Measurements from ENCODE around the gene GALT. TPM values are rescaled to one million over a fixed set of nuclear protein-coding genes. Genes with fewer than 3 reads are reported as not detected.
"Not testable (repeated sequence)": the region's sequence is repeated elsewhere in the genome, so short reads cannot be mapped to it uniquely, and the experiment has no call there.

GALT gene
- polyA plus RNA-seq, 3 donors from 2014 or later: 43.7 to 61.2 (median 47.3) TPM

- Mint-ChIP-seq H3K4me1 (peaks cover 35 to 48% of the 10 kb centered on the region in 2 donors), H3K9me3 (no peaks in the 10 kb centered on the region), H3K27me3 (ENCODE audit: low read depth in 3 of 3) (peaks cover 6 to 29% (median 20%) of the 10 kb centered on the region in 3 donors), H3K36me3 (peaks cover 4 to 8% (median 5%) of the 10 kb centered on the region in 3 donors), H3K27ac (no peak overlapping the region), H3K4me3 (no peak overlapping the region)
- DNase-seq: no peak
Observed at GRCh38 chr9:34633166-34633565, 13.3 kb upstream of the GALT start.

- Mint-ChIP-seq H3K27ac (peak overlapping the region in 3 of 6 donors; percentile 17 to 37 (median 34)), H3K36me3 (peaks cover 0 to 3% (median 0%) of the 10 kb centered on the region in 3 donors), H3K4me1 (peaks cover 37 to 49% of the 10 kb centered on the region in 2 donors), H3K9me3 (no peaks in the 10 kb centered on the region), H3K27me3 (ENCODE audit: low read depth in 3 of 3) (peaks cover 1 to 26% (median 14%) of the 10 kb centered on the region in 3 donors), H3K4me3 (peak overlapping the region in 3 of 5 donors; percentile 6 to 40 (median 29))
- peak; percentile 73 to 77 (median 73) for DNase-seq
Observed at GRCh38 chr9:34633851-34634550, 12.5 kb upstream of the GALT start.

GRCh38 chr9:34634551-34635248 lies 11.8 kb upstream of the GALT start:
- no peak overlapping the region for H3K27ac Mint-ChIP-seq
- H3K4me1 Mint-ChIP-seq: peaks cover 32 to 44% of the 10 kb centered on the region in 2 donors
- H3K9me3 Mint-ChIP-seq: no peaks in the 10 kb centered on the region
- peak overlapping the region in 1 of 5 donors; percentile 18 for H3K4me3 Mint-ChIP-seq
- peaks cover 0 to 3% (median 0%) of the 10 kb centered on the region in 3 donors for H3K36me3 Mint-ChIP-seq
- DNase-seq: no peak
- peaks cover 1 to 19% (median 10%) of the 10 kb centered on the region in 3 donors for H3K27me3 Mint-ChIP-seq (ENCODE audit: low read depth in 3 of 3)

DNA sequence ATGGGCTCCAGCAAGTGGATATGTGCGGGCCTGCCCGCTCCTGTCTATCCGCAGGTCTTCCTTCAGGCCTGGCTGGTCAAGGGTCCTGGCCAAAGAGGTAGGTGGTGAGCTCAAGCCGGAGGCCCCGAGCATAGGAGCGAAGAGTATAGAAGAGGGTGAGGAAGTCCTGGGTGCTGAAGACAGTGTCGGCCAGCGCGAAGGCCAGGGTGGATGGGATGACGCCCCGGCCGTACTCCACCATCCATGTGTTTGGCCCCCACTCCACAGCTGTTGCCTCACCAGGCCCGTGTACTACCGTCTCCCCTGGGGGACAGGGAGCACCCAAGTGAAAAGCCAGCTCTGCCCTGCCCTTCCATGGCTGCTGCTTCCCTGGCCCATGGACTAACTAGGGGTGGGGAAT lies 10.9 kb upstream of the GALT start:
- Mint-ChIP-seq H3K27ac (no peak overlapping the region), H3K4me1 (peaks cover 32 to 44% of the 10 kb centered on the region in 2 donors), H3K36me3 (peaks cover 0 to 3% (median 0%) of the 10 kb centered on the region in 3 donors), H3K4me3 (peak overlapping the region in 4 of 5 donors; percentile 26 to 53 (median 37)), H3K27me3 (ENCODE audit: low read depth in 3 of 3) (peaks cover 0 to 12% (median 3%) of the 10 kb centered on the region in 3 donors), H3K9me3 (no peaks in the 10 kb centered on the region)
- DNase-seq: no peak

DNA sequence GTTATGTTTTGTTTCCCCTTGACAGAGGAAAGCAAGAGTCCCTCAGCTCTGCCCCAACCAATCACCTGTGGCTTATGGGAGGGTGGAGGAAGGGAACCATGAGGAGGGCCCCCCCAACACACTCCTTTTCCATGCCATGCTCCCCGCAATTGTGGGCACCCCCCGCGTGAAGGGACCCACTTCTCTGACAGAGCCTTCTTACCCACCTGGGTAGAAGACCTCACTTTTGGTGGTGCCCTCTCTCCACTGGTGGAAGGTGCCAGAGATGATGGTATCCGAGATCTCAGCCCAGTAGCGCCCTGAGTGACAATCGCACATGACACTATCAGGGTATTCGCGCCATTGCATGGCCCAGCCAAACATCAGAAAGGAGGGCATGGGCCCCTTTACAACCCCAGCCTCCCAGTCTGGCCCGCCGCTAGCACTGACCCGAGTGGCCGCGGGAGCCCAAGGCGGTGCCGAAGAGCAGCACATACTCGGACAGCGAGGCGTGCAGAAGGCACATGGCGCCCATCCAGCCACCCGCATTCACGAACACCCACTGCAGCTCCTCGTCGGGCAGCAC lies 9.6 kb upstream of the GALT start:
- Mint-ChIP-seq H3K4me3 (peak overlapping the region; percentile 87 to 91 (median 89)), H3K9me3 (no peaks in the 10 kb centered on the region), H3K4me1 (peaks cover 32 to 44% of the 10 kb centered on the region in 2 donors), H3K36me3 (peaks cover 0 to 3% (median 0%) of the 10 kb centered on the region in 3 donors), H3K27me3 (ENCODE audit: low read depth in 3 of 3) (peaks cover 0 to 3% (median 0%) of the 10 kb centered on the region in 3 donors), H3K27ac (peak overlapping the region; percentile 81 to 92 (median 86))
- DNase-seq: peak in 1 of 3 donors; percentile 9

- peak; percentile 95 to 96 (median 96) for DNase-seq
- H3K4me3 Mint-ChIP-seq: peak within 1 kb of the TSS; percentile 87 to 91 (median 89)
- no peaks in the 10 kb centered on the region for H3K9me3 Mint-ChIP-seq
- H3K27me3 Mint-ChIP-seq (ENCODE audit: low read depth in 3 of 3): peaks cover 0 to 3% (median 0%) of the 10 kb centered on the region in 3 donors
- peaks cover 32 to 44% of the 10 kb centered on the region in 2 donors for H3K4me1 Mint-ChIP-seq
- H3K27ac Mint-ChIP-seq: peak within 1 kb of the TSS; percentile 92 to 97 (median 93)
- peaks cover 0 to 3% (median 0%) of the 10 kb centered on the region in 3 donors for H3K36me3 Mint-ChIP-seq
Observed at GRCh38 chr9:34637356-34638137, 8.9 kb upstream of the GALT start, which contains the start of gene SIGMAR1. SIGMAR1 (minus strand) TSS chr9:34637787; CDS start chr9:34637697, 90 bp downstream.

DNA sequence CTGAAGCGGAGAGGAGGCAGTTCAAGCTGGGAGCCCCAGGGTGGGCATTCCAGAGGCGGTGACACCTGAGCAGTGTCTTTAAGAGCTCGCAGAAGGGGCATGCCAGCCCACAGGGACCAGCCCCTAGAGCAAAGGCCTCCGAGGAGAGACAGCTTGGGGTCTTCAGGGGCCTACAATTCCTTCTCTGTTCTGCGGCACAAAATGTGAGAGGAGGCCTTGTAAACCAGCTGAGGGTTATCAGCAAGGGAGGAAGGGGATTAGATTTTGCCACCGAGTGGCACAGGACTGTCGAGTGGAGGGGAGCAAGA lies 8.4 kb upstream of the GALT start:
- Mint-ChIP-seq H3K36me3 (peaks cover 0 to 3% (median 0%) of the 10 kb centered on the region in 3 donors), H3K9me3 (no peaks in the 10 kb centered on the region), H3K4me3 (peak overlapping the region; percentile 87 to 91 (median 89)), H3K27me3 (ENCODE audit: low read depth in 3 of 3) (peaks cover 0 to 3% (median 0%) of the 10 kb centered on the region in 3 donors), H3K4me1 (peaks cover 32 to 44% of the 10 kb centered on the region in 2 donors), H3K27ac (peak overlapping the region; percentile 92 to 97 (median 93))
- DNase-seq: no peak

DNA sequence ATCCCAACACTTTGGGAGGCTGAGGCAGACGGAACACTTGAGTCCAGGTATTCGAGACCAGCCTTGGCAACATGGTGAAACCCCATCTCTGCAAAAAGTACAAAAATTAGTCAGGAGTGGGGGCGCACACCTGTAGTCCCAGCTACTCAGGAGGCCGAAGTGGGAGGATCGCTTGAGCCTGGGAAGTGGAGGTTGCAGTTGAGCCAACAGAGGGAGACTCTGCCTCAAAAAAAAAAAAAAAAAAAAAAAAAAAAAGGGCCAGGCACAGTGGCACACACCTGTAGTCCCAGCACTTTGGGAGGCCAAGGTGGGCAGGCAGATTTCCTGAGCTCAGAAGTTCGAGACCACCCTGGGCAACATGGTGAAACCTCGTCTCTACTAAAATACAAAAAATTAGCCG lies 7.2 kb upstream of the GALT start:
- not testable (repeated sequence) for H3K36me3 Mint-ChIP-seq, H3K27ac Mint-ChIP-seq, H3K4me3 Mint-ChIP-seq

DNA sequence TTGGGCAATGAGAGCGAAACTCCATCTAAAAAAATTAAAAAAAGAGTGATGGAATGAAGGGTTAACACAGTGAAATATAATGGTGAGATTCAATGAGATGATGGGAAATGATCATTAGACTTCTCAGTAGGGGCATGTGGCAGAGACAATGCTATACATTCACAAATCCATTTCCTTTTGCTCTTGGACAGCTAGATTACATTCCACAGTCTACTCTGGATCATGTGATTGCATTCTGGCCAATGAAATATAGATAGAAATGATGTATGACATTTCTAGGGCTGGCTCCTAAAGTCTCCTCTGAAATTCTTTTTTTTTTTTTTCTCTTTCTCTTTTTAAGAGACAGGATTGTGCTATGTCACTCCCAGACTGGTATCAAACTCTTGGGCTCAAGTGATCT lies 3.8 kb upstream of the GALT start:
- no peaks in the 10 kb centered on the region for H3K9me3 Mint-ChIP-seq
- no peaks in the 10 kb centered on the region for H3K36me3 Mint-ChIP-seq
- no peak overlapping the region for H3K27ac Mint-ChIP-seq
- no peak for DNase-seq
- H3K4me3 Mint-ChIP-seq: no peak overlapping the region
- peaks cover 30 to 34% of the 10 kb centered on the region in 2 donors for H3K4me1 Mint-ChIP-seq
- H3K27me3 Mint-ChIP-seq (ENCODE audit: low read depth in 3 of 3): peaks cover 7 to 12% (median 9%) of the 10 kb centered on the region in 3 donors

More for the DNA sequence above, 7.2 kb upstream of the GALT start:
- H3K9me3 Mint-ChIP-seq; H3K27me3 Mint-ChIP-seq (ENCODE audit: low read depth in 3 of 3); DNase-seq: not testable (repeated sequence)
- H3K4me1 Mint-ChIP-seq: peaks cover 26 to 38% of the 10 kb centered on the region in 2 donors

- peaks cover 29 to 38% of the 10 kb centered on the region in 2 donors for H3K4me1 Mint-ChIP-seq
Observed at GRCh38 chr9:34644766-34645314, 1.6 kb upstream of the GALT start.

DNA sequence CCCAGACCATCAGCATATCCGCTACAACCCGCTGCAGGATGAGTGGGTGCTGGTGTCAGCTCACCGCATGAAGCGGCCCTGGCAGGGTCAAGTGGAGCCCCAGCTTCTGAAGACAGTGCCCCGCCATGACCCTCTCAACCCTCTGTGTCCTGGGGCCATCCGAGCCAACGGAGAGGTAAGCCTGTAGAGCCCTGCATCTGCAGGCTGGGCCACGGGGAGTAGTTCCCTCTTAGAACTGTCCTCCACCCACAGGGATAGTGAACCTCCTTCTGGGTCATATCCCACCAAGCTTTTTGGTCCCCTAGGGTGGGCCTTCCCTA lies 569 bp downstream of the GALT start:
- Mint-ChIP-seq H3K9me3 (no peaks in the 10 kb centered on the region), H3K27ac (peak overlapping the region; percentile 77 to 94 (median 90)), H3K36me3 (peaks cover 9 to 13% (median 10%) of the 10 kb centered on the region in 3 donors), H3K4me1 (peaks cover 29 to 38% of the 10 kb centered on the region in 2 donors), H3K4me3 (peak overlapping the region; percentile 90 to 95 (median 92)), H3K27me3 (ENCODE audit: low read depth in 3 of 3) (peaks cover 7 to 11% (median 9%) of the 10 kb centered on the region in 3 donors)
- no peak for DNase-seq

More at GRCh38 chr9:34644766-34645314, 1.6 kb upstream of the GALT start:
- no peak for DNase-seq
- H3K36me3 Mint-ChIP-seq: peaks cover 9 to 13% (median 10%) of the 10 kb centered on the region in 3 donors
- H3K27ac Mint-ChIP-seq: no peak overlapping the region
- no peaks in the 10 kb centered on the region for H3K9me3 Mint-ChIP-seq
- peak overlapping the region in 1 of 5 donors; percentile 8 for H3K4me3 Mint-ChIP-seq
- peaks cover 7 to 11% (median 9%) of the 10 kb centered on the region in 3 donors for H3K27me3 Mint-ChIP-seq (ENCODE audit: low read depth in 3 of 3)

DNA sequence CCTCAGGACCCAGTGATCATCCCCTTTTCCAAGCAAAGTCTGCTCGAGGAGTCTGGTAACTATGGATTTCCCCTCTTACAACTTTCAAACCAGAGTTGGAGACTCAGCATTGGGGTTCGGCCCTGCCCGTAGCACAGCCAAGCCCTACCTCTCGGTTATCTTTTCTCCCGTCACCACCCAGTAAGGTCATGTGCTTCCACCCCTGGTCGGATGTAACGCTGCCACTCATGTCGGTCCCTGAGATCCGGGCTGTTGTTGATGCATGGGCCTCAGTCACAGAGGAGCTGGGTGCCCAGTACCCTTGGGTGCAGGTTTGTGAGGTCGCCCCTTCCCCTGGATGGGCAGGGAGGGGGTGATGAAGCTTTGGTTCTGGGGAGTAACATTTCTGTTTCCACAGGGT lies 1.2 kb downstream of the GALT start:
- Mint-ChIP-seq H3K4me3 (peak overlapping the region; percentile 90 to 95 (median 92)), H3K27me3 (ENCODE audit: low read depth in 3 of 3) (peaks cover 7 to 11% (median 9%) of the 10 kb centered on the region in 3 donors), H3K36me3 (peaks cover 9 to 13% (median 10%) of the 10 kb centered on the region in 3 donors), H3K9me3 (no peaks in the 10 kb centered on the region), H3K27ac (peak overlapping the region; percentile 77 to 94 (median 90)), H3K4me1 (peaks cover 35 to 45% of the 10 kb centered on the region in 2 donors)
- DNase-seq: no peak

DNA sequence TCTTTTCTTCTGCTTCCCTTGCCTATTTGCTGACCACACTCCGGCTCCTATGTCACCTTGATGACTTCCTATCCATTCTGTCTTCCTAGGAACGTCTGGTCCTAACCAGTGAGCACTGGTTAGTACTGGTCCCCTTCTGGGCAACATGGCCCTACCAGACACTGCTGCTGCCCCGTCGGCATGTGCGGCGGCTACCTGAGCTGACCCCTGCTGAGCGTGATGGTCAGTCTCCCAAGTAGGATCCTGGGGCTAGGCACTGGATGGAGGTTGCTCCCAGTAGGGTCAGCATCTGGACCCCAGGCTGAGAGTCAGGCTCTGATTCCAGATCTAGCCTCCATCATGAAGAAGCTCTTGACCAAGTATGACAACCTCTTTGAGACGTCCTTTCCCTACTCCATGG lies 2.2 kb downstream of the GALT start:
- Mint-ChIP-seq H3K4me3 (peak overlapping the region in 3 of 5 donors; percentile 72 to 95 (median 92)), H3K4me1 (peaks cover 41 to 53% of the 10 kb centered on the region in 2 donors), H3K36me3 (peaks cover 9 to 14% (median 13%) of the 10 kb centered on the region in 3 donors), H3K27ac (peak overlapping the region in 1 of 6 donors; percentile 3), H3K27me3 (ENCODE audit: low read depth in 3 of 3) (peaks cover 7 to 11% (median 9%) of the 10 kb centered on the region in 3 donors), H3K9me3 (no peaks in the 10 kb centered on the region)
- DNase-seq: no peak

Data from immature natural killer cell (primary cell).